ENCODE data around the gene NBEA.
A peak's percentile ranks its signal among the peaks of the same experiment; 100 is the strongest.
"Not testable (repeated sequence)": the region's sequence is repeated elsewhere in the genome, so short reads cannot be mapped to it uniquely, and the experiment has no call there.

NBEA gene

DNA sequence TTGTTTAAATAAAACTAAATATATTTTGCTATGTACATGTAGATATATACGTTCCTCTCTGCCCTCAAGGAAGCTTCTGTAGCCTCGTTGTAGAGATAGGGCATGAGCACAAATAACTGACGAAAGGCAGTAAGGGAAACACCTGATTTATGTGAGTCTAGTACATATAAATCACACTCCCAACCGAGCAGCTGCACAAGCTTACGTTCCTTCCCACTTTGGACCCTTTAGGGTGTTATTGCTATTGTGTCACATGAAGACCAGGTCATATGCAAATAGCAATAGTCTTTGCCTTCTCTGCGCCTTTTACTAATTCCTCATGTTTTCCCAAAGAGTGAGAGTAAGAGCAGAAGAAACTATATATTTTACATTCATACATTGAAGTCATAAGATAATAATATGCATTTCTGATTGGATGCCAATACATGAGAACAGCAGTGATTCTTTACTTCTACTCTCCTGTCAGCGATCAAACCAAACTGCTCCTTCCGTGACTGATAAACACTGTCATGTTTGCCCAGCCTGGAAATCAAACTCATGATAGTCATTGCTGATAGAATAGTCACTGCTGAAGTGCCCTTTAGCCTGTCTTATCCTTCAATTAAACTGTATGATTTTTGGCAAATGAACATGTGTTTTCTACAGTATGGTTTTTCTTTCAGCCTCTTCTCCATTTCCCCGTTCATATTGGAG lies 661.7 kb downstream of the NBEA start:
- DNase-seq, result no peak

DNA sequence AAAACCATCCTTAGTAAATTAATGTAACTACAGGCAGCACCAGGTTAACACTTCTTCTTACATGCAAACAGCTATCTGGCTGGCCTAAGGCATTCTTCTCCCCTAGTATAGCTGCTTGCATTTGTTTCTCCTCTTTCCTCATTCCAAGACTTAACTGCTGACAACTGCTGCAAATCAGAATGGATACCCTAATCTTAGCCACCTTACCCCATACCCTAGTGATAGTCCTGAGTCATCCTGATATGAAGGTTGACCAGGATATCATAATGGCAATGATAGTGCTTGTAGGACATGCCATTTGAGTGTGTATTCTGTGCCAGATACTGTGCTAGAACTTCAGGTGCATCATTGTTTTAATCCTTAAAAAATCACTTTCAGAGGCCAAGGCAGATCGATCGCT lies 672.6 kb downstream of the NBEA start:
- no peak for DNase-seq

GRCh38 chr13:35617420-35617819 lies 675.4 kb downstream of the NBEA start:
- DNase-seq, result no peak

DNA sequence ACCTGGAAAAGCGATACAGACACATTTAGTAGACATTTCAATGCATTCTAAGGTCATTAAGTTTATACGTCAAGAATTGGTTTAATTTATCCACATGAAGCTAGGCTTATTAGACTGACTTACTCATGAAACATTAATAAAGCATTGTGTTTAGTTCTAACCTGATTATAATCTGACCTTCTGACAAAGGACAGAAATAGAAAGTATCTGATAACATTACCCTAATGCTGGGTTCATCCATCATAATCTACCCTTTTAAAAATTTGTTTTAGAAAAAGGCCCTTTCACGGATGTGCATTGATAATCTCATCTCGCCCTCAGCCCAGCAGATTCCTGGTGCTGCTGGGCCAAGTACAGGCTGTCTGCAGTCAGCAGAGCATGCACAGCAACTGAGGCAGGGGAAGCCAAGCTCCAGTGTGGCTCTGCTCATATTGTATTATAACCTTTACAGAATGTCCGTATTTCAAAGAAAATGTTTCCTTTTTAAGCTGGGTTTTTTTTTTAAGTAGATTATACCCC lies 676.6 kb downstream of the NBEA start:
- no peak for DNase-seq

DNA sequence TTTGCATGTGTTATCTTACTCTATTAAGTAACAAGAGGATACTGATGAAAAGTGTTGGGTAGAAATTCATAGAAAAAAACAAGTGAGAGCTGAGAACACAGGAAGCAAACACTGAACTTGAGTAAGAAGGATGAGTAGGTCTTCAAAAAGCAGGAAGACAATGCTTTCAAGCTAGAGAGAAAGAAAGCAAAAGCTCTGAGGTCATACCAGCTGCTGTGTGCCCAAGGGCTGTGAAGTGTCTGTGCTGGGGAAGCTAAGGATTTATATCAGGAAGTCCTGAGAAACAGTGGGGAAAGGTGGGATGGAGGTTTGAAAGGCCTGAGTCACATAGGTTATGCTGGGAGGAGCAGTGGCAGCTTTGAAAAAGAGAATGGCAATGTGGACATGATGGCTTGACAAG lies 679.9 kb downstream of the NBEA start:
- no peak for DNase-seq

DNA sequence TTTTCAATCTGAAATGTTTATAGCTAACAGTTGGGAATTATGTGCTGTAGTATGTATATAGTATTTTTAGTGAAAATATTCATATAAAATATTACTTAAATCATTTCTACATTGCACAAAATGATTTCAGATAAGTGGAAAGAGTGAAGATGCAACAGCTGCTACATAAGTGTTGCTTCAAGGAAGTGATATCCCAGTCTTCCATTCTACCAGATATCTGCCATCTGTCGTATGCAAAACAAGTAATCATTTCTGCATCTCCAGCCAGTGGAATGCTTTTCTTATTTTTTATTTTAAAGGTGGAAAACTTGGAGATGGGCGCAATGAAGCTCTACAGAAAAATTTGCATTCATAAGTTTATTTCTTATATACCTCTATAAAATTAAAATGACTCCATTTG lies 687.0 kb downstream of the NBEA start:
- DNase-seq, result no peak

DNA sequence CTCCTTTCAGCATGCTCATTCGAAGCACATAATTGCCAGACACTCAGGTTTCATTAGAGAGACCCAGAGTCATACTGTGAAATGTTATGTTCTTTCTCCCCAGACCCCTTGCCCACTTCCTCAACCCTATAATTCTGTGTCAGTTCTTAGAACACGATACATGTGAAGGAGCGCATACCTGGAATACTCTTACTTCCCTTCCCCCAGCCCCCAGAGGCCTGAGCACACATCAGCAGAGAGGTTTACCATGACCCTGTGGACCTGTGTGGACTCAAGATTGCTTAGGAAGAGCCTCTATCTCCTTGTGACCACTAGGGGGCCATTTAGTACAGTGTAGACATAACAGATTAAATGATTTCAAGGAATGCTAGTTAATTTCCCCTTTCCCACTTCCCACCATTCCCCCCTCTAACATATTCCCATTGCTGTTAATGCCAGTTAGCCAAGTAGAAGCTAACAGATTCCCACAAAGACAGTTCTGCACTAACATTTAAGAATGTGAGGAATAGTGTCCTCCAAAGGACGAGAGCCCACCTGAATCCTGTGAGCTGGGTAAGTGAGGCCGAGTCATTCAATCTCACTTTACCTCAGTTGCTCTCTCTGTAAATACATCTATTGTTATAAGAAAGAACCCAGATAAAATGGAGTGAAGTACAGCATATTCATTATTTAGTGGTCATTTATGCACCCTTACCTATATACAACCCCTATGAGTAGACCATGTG lies 688.6 kb downstream of the NBEA start:
- peak; percentile 29 for DNase-seq

DNA sequence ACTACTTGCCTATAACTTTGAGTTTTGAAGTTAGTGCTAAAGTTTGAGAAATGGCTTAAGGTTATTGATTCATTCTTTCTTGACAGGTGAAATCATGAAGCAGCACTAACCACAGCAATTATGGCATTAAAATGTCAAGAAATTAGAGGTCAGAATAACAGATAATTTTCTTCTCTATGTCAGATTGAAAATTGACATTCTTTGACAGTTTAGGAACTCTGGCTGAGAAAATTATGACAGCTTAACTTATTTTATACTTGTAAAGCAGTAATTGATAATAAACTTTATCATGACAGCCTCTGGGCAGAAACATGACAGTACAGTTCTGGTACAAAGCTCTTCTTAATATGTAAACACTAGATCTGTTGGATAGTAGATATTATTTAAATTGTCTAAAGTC lies 689.6 kb downstream of the NBEA start:
- DNase-seq, result no peak

GRCh38 chr13:35643625-35644024 lies 701.6 kb downstream of the NBEA start:
- DNase-seq, result no peak

DNA sequence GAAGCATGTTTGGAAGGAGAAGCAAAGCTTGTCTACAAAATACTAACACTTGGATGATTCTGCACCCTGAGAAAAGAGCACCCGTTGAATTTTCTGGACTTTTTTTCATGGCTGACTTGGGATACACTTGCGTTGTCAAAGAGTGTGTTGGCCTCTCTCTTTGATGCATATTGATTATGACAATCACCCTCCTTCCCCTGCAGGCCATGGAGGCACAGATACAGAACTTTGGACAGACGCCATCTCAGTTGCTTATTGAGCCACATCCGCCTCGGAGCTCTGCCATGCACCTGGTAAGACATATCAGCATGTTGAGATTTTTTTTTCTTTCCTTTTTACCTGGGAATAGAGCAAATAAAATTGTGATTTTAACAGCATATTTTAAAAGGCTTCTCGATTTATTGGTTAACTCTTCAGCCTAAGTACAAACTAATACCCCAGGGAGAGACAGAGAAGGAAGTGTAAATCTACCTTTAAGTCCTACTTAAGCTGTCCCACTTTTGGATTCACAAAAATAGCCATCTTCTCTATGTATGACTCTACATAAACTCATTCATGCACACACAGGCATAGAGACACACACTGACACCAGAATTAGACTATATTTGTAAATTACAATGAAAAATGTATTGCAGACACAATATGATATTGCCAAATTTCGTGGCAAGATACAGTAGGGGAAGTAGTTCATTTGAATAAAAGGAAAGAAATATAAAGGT lies 704.1 kb downstream of the NBEA start:
- DNase-seq, result no peak

DNA sequence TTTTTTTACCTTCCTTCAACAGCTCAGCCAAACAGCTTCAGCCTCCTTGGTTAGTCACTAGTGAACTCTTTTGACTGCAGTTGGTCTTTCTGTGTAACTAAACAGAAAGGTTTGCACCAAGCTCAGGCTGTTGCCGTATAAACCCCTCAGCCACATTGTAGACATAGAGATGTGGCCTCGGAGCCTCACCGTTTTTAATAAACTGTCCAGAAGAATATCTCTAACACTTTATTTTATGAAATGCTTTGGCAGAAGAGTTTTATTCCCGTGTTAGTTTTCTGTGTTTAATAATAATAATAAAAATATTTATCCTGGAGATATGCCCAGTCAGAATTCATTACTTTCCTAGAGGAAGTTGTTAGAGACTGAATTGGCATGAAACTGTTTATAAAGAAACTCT lies 706.1 kb downstream of the NBEA start:
- DNase-seq, result no peak

- DNase-seq, result no peak
Observed at GRCh38 chr13:35649162-35649561, 707.1 kb downstream of the NBEA start.

- DNase-seq, result no peak
Observed at GRCh38 chr13:35659796-35660195, 717.7 kb downstream of the NBEA start.

DNA sequence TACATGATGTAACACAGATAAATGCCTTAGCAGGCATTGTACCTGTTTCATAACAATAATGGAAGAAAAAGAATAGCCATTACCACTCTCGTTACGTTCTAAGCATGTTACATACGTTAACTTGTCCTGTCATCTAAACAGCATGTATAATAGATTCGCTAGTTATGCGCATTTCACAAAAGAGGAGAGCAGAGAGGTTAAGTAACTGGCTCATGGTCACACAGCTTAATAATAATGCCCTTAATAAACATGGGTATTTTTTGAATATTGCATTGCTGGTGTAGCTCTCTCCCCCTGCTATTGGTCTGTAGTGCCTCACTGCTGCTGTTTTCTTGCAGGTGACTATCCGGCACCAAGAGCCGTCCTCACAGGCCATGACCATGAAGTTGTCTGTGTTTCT lies 722.7 kb downstream of the NBEA start:
- DNase-seq, result no peak

DNA sequence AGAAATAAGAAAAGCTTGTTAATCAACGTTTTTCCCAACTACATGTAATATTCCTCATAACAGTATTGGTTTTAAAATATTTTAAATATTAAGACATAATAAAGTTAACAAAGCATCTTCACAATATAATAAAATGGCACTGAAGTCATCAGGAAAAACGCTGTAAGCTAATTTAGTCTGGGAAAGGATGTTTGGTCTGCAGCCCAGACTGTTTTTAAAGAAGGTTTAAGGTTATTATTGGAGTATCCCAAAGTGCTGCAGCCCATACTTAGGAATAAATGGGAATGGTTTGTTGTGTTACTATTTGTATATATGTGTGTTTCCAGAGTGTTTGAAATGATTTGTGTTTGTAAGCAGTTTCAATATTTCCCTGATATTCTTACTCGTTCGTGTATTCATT lies 727.3 kb downstream of the NBEA start:
- no peak for DNase-seq

DNA sequence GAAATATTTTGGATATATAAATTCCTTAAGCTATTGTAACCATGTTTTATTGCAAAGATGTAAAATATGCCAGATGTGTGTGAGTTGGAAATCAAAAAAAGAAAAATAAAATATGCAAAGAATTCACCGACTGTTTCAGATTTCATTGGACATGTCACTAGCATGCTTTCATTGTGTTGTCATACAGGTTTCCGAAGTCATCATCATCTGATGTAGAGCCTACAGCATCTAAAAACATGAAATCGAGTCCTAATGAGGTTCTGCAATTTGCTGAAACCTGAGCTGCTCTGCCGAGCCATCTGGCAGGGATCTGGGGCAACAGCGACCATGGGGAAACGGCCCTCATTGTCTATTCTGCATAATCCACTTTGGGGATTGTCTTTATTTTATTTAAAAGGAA lies 730.5 kb downstream of the NBEA start:
- DNase-seq, result no peak

DNA sequence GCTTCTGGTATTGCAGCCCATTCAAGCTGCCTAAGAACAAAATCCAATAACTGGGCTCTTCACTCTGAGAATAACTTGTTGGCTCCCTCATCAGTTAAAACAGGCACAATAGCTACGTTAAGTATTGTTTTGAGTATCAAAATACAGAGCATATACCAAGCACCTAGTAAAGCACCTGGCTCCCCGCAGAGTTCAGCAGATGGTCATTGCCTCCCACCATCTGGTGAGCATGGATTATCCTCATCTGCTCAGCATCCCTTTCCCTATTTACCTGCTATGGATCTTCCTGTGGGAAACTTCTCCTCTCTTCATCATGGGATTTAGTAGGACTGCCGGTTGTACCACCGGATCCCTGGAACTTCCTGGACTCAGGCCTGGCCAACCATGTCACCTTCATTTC lies 733.6 kb downstream of the NBEA start:
- no peak for DNase-seq

GRCh38 chr13:35677863-35678262 lies 735.8 kb downstream of the NBEA start:
- not testable (repeated sequence) for DNase-seq

DNA sequence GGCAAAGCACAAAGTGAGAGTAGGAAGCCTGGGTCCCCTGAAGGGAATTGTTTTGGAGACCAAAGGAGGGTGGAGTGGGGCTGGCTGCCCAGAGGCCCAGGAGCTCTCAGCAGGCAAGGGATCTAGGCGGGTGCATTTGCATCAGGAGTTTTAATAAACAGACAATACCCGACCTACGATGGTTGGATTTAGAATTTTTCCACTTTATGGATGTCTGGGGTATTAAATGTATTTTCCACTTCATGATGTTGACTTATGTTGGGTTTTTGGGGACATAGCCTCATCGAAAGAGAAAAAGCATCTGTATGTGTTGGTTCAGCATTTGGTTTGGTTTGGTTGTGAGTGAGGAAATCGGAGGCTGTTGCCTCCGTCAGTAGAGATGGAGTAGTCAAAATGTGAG lies 739.6 kb downstream of the NBEA start:
- no peak for DNase-seq

DNA sequence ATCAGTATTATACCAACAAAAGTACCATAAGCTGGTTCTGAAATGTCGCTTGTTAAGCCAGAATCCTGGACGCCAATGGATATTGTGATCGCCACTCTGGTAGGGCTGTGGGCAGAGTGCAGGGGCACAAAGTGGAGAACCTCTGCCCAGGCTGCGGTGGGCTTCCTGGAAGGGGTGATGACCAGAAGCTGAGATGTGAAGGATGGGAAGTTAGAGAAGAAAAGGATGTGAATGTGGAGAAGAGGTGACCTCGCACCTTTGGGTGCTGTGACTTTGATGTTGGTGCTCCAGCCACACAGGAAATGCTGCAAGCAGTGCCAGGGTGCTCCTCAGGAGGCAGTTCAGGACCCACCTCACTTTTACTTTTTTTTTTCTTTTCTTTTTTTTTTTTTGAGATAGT lies 742.4 kb downstream of the NBEA start:
- no peak for DNase-seq

GRCh38 chr13:35687336-35687735 lies 745.3 kb downstream of the NBEA start:
- DNase-seq, result no peak

- no peak for DNase-seq
Observed at GRCh38 chr13:35690581-35691207, 748.6 kb downstream of the NBEA start.

- no peak for DNase-seq
Observed at GRCh38 chr13:35693134-35693784, 751.2 kb downstream of the NBEA start.
